Left forelimb (tissue), 1 donor: ENCODE data around the gene ATP8B4.
A peak's percentile ranks its signal among the peaks of the same experiment; 100 is the strongest.

Experiments
- DNase-seq: peaks from one replicate; pipeline ENCODE4 v3.0.0-alpha.2; 2018; ENCODE audit warnings: low spot score

The ATP8B4 gene

DNA sequence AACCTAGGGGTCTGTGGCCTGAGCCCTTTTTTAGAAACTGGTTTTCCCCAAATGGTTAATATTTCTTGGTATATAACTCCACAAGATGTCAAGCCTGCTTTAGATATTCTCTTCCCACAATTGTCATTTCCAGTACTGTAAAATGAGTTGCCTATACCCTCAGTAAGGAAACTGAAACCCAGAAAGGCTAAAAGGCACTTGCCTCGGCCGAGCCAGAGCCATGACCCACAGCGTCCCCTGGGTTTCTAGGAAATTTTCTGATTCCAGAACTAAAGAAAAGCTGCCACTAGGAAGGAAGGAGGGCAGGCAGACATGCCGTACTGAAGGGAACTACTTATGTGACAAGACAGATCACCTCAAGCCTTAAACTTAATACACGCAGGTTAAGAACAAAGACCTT, 59.1 kb downstream of the ATP8B4 start:
- DNase-seq, result no peak

- no peak for DNase-seq
These were observed 59.7 kb downstream of the ATP8B4 start for GRCh38 chr15:50059203-50059772.

GRCh38 chr15:50057905-50058639, 61.0 kb downstream of the ATP8B4 start:
- no peak for DNase-seq

GRCh38 chr15:50057196-50057595, 61.8 kb downstream of the ATP8B4 start:
- DNase-seq, result no peak

DNA sequence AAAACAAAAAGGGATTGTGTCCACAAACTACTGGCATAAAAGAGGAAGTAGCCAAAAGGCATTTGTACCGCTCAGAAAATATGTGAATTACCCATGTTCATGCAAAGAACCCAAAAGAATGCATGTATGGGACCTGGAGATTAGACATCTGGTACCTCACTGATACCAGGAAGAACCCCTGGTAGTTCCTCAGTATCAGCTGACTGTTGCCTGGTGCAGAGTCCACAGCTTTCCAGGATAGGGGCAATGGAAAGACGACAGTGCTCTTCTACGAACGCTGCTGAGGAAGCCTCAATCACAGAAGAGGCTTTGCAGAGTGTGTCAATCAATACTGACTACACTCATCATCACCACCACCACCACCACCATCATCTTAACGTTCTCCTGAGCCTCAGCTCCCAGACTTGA, 63.3 kb downstream of the ATP8B4 start:
- DNase-seq, result no peak

GRCh38 chr15:50055332-50055731, 63.7 kb downstream of the ATP8B4 start:
- DNase-seq, result no peak

DNA sequence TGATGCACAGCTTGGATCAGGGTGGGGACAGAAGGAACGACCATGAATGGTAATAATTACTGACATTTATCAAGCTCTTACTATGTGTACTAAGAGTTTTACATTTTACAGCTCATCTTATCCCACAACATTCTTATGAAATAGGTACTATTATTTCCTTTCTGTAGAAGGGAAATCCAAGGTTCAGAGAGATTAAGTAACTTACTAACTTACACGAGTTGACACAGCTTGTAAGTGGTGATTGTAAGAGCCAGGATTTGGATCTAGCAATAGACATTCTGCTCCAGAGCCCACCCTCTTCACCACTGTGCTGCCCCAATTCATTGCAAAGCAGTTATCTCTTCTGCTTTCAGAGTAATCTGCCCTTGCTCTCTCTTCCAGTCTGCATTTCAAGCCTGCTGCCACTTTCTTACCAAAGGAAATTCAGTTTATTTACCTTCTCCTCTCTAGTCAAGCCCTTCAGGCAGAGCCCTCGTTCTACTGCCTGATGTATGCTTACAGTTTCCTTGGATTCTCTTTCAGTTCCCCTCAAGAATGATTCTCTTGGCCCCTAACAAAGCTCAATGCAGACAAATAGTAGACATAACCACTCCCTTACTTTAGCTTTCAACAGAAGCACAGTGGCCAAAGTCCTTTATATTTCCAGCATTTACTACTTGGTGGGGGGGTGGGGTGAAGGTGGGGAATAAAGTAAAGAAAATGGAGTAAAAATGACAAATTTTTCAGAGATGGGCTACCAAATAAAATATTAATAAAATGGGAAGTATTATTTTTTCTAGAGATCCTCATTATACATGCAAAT, 65.8 kb downstream of the ATP8B4 start:
- no peak for DNase-seq

- no peak for DNase-seq
These were observed 67.1 kb downstream of the ATP8B4 start for GRCh38 chr15:50051811-50052419.

GRCh38 chr15:50050986-50051743, 67.9 kb downstream of the ATP8B4 start:
- DNase-seq, result no peak

GRCh38 chr15:50049871-50050270, 69.2 kb downstream of the ATP8B4 start:
- no peak for DNase-seq

DNA sequence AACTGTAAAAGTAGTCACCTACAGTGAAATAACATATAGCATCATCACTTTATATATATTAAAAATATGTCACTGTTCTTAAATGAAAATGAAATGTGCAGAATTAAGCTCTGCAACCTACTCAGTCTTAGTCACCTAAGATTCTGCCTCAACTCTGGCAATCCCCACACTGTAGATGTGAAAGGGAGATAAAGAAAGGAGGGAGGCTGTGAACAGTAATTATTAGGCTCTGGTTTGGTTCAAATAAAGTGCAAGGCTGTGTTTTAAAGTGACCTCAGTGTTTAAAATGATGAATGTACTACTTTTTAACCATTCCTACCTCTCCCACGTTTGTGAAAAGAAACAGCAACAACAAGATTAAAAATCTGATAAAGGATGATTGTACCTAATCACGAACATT, 72.2 kb downstream of the ATP8B4 start:
- DNase-seq, result no peak

DNA sequence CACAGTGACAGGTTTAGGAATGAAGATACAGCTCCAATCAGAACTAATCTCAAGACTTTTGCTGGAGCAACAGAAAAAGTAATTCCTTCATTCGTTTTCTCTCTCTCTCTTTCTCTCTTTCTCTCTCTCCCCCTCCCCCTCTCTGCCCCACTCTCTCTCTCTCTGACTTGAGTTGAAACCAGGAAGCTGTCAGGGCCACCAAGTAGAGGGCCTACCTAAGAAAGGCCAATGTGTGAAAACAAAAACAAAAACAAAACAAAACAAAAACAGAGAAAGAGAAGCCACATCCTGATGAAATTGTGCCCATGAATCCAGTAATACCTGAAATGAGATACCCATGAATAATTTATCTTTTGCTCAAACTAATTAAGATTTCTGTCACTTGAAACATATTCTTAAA, 72.9 kb downstream of the ATP8B4 start:
- no peak for DNase-seq

- no peak for DNase-seq
These were observed 74.1 kb downstream of the ATP8B4 start for GRCh38 chr15:50044904-50045303.

DNA sequence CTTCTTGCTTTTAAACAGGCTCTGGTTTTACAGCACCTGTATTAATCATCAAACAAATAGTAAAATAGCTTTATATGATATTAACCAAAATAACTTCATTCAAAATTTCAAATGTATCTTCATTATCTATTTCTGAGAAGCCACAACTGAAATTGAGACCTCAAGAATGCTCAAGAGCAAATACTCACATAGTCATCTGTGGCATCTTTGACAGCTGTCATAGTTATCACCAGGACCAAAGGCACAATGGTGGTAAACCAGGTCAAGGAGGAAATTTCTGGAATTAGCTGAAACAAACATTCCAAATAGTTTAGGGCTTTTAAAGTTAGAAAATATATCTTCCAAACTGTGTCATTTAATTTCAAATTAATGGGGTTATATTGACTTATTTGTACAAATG, 74.6 kb downstream of the ATP8B4 start:
- DNase-seq, result no peak

- no peak for DNase-seq
These were observed 76.3 kb downstream of the ATP8B4 start for GRCh38 chr15:50042775-50043174.

DNA sequence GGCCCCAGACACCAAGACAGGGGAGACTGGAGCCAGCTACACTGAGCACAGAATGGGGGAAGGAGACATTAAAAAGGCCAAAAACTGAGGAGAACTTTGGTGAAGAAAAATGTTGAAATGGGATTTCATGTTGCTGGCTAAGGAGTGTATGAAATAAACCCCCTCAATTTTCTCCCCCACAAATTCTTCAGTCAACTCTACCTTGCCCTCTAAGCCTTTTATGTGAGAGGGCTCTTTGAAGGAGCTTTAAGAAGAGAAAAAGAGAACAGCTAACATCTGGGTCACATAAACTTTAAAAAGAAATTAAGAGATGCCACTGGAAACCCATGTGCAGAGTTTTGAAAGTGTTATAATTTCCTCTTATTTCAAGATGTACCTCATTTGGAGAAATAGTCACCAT, 88.6 kb downstream of the ATP8B4 start:
- DNase-seq, result no peak

DNA sequence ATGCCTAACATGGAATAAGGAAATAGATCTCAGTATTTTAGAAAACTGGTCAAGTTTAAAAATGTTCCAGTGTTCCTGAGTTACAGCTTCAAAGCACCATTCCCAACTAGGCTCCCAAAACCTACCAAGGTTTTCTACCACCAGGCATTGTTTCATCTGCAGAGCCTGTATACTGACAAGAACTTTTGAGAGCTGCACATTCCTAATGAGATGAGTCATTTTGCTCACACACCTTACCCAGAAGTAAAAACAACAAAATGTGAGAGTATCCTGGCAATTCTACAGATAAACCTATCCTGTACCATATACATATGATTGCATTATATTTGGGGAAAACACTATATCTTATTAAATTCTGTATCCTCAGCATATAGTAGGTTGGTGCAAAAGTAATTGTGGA, 90.7 kb downstream of the ATP8B4 start:
- no peak for DNase-seq

DNA sequence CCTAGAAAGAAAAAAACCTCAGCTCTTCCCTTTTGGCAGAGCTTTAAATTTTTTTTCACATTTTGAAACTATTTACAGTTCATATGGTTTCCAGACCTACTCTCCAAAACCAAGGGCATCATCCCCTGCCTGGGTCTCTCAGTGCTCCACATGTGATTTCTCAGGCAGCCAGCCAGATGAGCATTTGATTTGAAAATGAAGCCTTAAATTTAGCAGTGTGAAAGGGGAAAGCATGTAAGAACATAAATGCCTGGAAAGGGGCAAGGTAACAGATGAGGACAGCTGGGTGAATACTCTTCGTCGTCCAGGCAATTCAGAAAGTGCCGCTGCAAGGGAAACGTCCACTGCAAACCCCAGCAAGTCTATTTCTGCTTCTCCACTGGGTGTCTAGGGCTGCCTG, 94.8 kb downstream of the ATP8B4 start:
- DNase-seq, result peak; percentile 66

- DNase-seq, result no peak
These were observed 100.5 kb downstream of the ATP8B4 start for GRCh38 chr15:50018491-50018890.

- DNase-seq, result no peak
These were observed 101.5 kb downstream of the ATP8B4 start for GRCh38 chr15:50017522-50017921.

DNA sequence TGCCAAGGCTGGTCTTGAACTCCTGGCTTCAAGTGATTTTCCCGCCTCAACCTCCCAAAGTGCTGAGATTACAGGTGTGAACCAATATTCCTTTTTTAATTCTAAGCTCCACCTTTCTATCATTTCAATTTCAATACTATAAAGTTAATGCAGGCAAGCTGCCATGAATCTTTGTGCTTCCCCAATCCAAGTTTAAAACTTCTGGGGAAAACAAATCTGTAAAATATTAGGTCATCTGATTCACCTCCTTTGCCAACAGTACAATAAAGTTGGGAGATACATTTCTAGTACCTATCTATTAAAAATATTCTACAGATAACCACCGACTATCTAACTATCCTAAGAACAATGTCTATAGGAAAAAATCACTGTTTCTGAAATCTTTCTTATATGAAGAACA, 102.1 kb downstream of the ATP8B4 start:
- DNase-seq, result no peak

DNA sequence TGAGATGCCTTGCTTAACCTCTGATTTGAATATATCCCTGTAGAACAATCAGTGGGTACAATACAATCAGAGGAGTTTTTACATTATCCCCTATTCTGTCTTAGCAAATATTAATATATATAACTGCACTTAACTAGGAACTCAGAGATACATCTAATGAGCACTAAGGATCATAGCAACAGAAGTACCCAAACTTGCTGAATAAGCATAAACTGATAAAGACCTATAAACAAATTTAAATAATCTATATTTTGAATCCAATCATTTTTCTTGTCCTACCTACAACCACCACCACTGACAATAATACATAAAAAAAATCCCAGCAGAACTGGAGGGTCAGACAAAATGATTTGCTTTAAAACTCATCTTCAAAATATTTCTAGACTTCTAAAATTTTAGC, 106.2 kb downstream of the ATP8B4 start:
- no peak for DNase-seq
